Caco-2 (cell line): Measurements from ENCODE around the gene C2orf78. TPM values are rescaled to one million over a fixed set of nuclear protein-coding genes. Genes with fewer than 3 reads are reported as not detected.

Experiments used
- BruUV-seq: library from RNA; stranded (reverse); fragments of 400-500 nt; replicated peaks from 2 replicates; lab custom pipeline; 2021; lab: Mats Ljungman, UMichigan
- CTCF ChIA-PET: fragments of 300-600 bp; sonication (Branson Sonifier 250); formaldehyde crosslinking; loops from one replicate; lab custom pipeline; 2022; ENCODE audit warnings: antibody characterized with exemption; lab: Charles Lee
- POLR2A ChIA-PET: fragments of 300-600 bp; sonication (Branson Sonifier 250); formaldehyde crosslinking; loops from one replicate; lab custom pipeline; 2022; ENCODE audit warnings: antibody characterized with exemption; lab: Charles Lee
- DNase-seq, 2 experiments: peaks; one replicate each; pipeline versions ENCODE4 v3.0.0 to v3.0.0-alpha.2; 2020 to 2022
- H3K27me3 ChIP-seq: replicated peaks from 2 replicates; pipeline ENCODE4 v1.6.0; 2011; ENCODE audit warnings: low read length; ENCODE audit not compliant: control insufficient read depth, insufficient read depth
- H3K36me3 ChIP-seq: 2 replicates; pipeline ENCODE4 v1.5.1; 2011; ENCODE audit warnings: low read length; ENCODE audit not compliant: control insufficient read depth, insufficient read depth
- H3K4me1 ChIP-seq: fragments of 250-450 bp; sonication (Bioruptor Pico); 2 replicates; pipeline ENCODE4 v1.5.1; 2020; ENCODE audit warnings: mild to moderate bottlenecking
- H3K4me3 ChIP-seq: 2 replicates; pipeline ENCODE4 v1.5.1; 2011; ENCODE audit warnings: low read depth, mild to moderate bottlenecking, control low read depth, low read length
- H3K9me3 ChIP-seq: fragments of 250-450 bp; sonication (Bioruptor Pico); 2 replicates; pipeline ENCODE4 v1.5.1; 2020; ENCODE audit warnings: mild to moderate bottlenecking, moderate library complexity
- H3K27ac Mint-ChIP-seq: one replicate; pipeline ENCODE4 v1.8.0; 2022; ENCODE audit warnings: mixed read lengths; ENCODE audit not compliant: unreplicated experiment
- H3K27me3 Mint-ChIP-seq: one replicate; pipeline ENCODE4 v1.8.0; 2022; ENCODE audit warnings: mixed read lengths; ENCODE audit not compliant: insufficient read depth, unreplicated experiment
- H3K36me3 Mint-ChIP-seq: one replicate; pipeline ENCODE4 v1.8.0; 2022; ENCODE audit warnings: mild to moderate bottlenecking, mixed read lengths; ENCODE audit not compliant: insufficient read depth, unreplicated experiment
- H3K4me1 Mint-ChIP-seq: one replicate; pipeline ENCODE4 v1.8.0; 2022; ENCODE audit warnings: low read depth, mixed read lengths; ENCODE audit not compliant: unreplicated experiment
- H3K4me3 Mint-ChIP-seq: one replicate; pipeline ENCODE4 v1.8.0; 2022; ENCODE audit warnings: mild to moderate bottlenecking, moderate library complexity, mixed read lengths; ENCODE audit not compliant: unreplicated experiment
- H3K9me3 Mint-ChIP-seq: one replicate; pipeline ENCODE4 v1.8.0; 2022; ENCODE audit warnings: mixed read lengths; ENCODE audit not compliant: unreplicated experiment
- CTCF ChIP-seq, 2 experiments: fragments of 200-600 bp in 1 of 2; IDR thresholded peaks; 1 replicate in 1 of 2; 2 replicates in 1 of 2; pipeline versions ENCODE4 v1.5.1 to v1.8.0; 2011 to 2022; ENCODE audit warnings: antibody characterized with exemption in 1 of 2, control low read depth in 1 of 2, inconsistent platforms in 1 of 2, low read depth in 1 of 2, low read length in 1 of 2, mild to moderate bottlenecking in 1 of 2, moderate library complexity in 1 of 2; ENCODE audit not compliant: insufficient read depth in 1 of 2, severe bottlenecking in 1 of 2, unreplicated experiment in 1 of 2
- intact Hi-C: fragments of 100-400 bp; cut with micrococcal nuclease; formaldehyde crosslinking; loops from one replicate; pipeline ENCODE4 v1.10.0; 2022; ENCODE audit not compliant: unreplicated experiment
- total RNA-seq: library from RNA; stranded (reverse); gene quantifications from 2 replicates; pipeline ENCODE4 v1.2.3, GENCODE V29; 2022

Gene C2orf78
- total RNA-seq, 1 experiment from 2014 or later = not detected

GRCh38 chr2:73812635-73813034 lies 28.7 kb downstream of the C2orf78 start:
- Histone ChIP-seq H3K36me3 (no peaks in the 10 kb centered on the region), H3K4me1 (0 out of 2 replicates have a peak, but pooled peaks cover 2% of the 10 kb centered on the region), H3K9me3 (no peaks in the 10 kb centered on the region), H3K4me3 (no peak overlapping the region), H3K27me3 (no peaks in the 10 kb centered on the region)
- DNase-seq = no peak
- Mint-ChIP-seq H3K27ac (no peak overlapping the region), H3K4me1 (no peaks in the 10 kb centered on the region), H3K4me3 (no peak overlapping the region), H3K27me3 (peaks cover 3% of the 10 kb centered on the region), H3K9me3 (no peaks in the 10 kb centered on the region), H3K36me3 (no peaks in the 10 kb centered on the region)
- CTCF ChIA-PET = no interaction called here
- TF ChIP-seq CTCF (IDR thresholded peaks at IDR 0.05; ENCODE audit: insufficient read depth in 1 of 2, low read depth in 1 of 2, low read length in 1 of 2, severe bottlenecking in 1 of 2, unreplicated experiment in 1 of 2) = no peak
- intact Hi-C loops = no loop called here
- POLR2A ChIA-PET = interaction anchor here (0.7 kb wide), 1 partner anchor 117 kb away, joined by 4 read pairs; no protein-coding TSS in a partner anchor
- BruUV-seq = no TSS peak

DNA sequence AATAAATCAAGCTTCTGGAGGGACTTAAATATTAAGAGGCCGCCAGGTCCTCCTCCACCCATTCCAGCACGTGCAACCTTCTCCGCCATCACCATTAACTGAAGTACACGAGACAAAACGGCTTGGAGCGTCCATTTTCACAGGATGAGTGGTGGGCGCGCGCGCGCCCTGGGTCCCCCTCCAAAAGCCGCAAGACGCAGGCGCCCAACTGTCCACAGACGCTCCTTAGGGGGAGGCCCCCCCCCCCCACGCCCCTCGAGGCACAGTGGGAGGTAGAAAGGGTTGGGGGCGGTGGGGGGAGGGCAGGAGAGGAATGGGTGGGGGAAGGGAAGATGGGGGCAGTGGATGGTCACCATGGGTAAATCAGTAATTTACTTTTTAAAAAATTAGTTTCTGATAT lies 34.3 kb downstream of the C2orf78 start:
- Mint-ChIP-seq H3K4me1 (no peaks in the 10 kb centered on the region), H3K36me3 (no peaks in the 10 kb centered on the region), H3K27me3 (peaks cover 6% of the 10 kb centered on the region), H3K4me3 (no peak overlapping the region), H3K9me3 (no peaks in the 10 kb centered on the region), H3K27ac (no peak overlapping the region)
- no peaks in the 10 kb centered on the region for H3K36me3 ChIP-seq
- H3K9me3 ChIP-seq = no peaks in the 10 kb centered on the region
- no peaks in the 10 kb centered on the region for H3K27me3 ChIP-seq
- POLR2A ChIA-PET = no interaction called here
- no peak for TF ChIP-seq CTCF (IDR thresholded peaks at IDR 0.05; ENCODE audit: insufficient read depth in 1 of 2, low read depth in 1 of 2, low read length in 1 of 2, severe bottlenecking in 1 of 2, unreplicated experiment in 1 of 2)
- CTCF ChIA-PET = no interaction called here
- BruUV-seq = no TSS peak
- no peak for DNase-seq
- H3K4me1 ChIP-seq = no peaks in the 10 kb centered on the region
- H3K4me3 ChIP-seq = no peak overlapping the region
- intact Hi-C loops = no loop called here

- Mint-ChIP-seq H3K9me3 (no peaks in the 10 kb centered on the region), H3K36me3 (no peaks in the 10 kb centered on the region), H3K27me3 (peaks cover 4% of the 10 kb centered on the region), H3K27ac (no peak overlapping the region), H3K4me3 (no peak overlapping the region), H3K4me1 (no peaks in the 10 kb centered on the region)
- no peaks in the 10 kb centered on the region for H3K27me3 ChIP-seq
- TF ChIP-seq CTCF (IDR thresholded peaks at IDR 0.05; ENCODE audit: insufficient read depth in 1 of 2, low read depth in 1 of 2, low read length in 1 of 2, severe bottlenecking in 1 of 2, unreplicated experiment in 1 of 2) = no peak
- 0 out of 2 replicates have a peak, but pooled peaks cover 3% of the 10 kb centered on the region for H3K4me1 ChIP-seq
- ChIA-PET POLR2A (no interaction called here), CTCF (interaction anchor here (0.6 to 1.4 kb wide), 2 partner anchors 326 to 419 kb away, joined by 4 to 5 read pairs; partner anchors contain the start of gene BOLA3)
- no peaks in the 10 kb centered on the region for H3K9me3 ChIP-seq
- no peaks in the 10 kb centered on the region for H3K36me3 ChIP-seq
- no TSS peak for BruUV-seq
- H3K4me3 ChIP-seq = no peak overlapping the region
- intact Hi-C loops = no loop called here
- no peak for DNase-seq
Measured at GRCh38 chr2:73821227-73821626, 37.2 kb downstream of the C2orf78 start.
